Upper lobe of left lung (tissue), 4 donors: ENCODE data around the gene ARHGAP23.
"Not testable (repeated sequence)": the region's sequence is repeated elsewhere in the genome, so short reads cannot be mapped to it uniquely, and the experiment has no call there.

ENCODE experiments used
- POLR2A ChIP-seq, 4 donors: fragments of 450-650 bp; IDR thresholded peaks; one replicate each; pipeline ENCODE4 v1.5.1; 2016 to 2017; ENCODE audit warnings: antibody characterized with exemption in 4 of 4, mild to moderate bottlenecking in 2 of 4
- POLR2AphosphoS5 ChIP-seq, 2 donors: sonication (generic); formaldehyde crosslinking; IDR thresholded peaks; one replicate each; pipeline ENCODE4 v1.5.1; 2017; ENCODE audit warnings: antibody characterized with exemption in 2 of 2
- TF ChIP-seq, protein P1 (sequence below), 6 experiments: fragments of 450-650 bp in 4 of 6; fragments of 200-600 bp in 2 of 6; sonication (generic) in 2 of 6; IDR thresholded peaks; one replicate each; pipeline ENCODE4 v1.5.1; 2016 to 2019; ENCODE audit warnings: antibody characterized with exemption in 6 of 6

DNA sequence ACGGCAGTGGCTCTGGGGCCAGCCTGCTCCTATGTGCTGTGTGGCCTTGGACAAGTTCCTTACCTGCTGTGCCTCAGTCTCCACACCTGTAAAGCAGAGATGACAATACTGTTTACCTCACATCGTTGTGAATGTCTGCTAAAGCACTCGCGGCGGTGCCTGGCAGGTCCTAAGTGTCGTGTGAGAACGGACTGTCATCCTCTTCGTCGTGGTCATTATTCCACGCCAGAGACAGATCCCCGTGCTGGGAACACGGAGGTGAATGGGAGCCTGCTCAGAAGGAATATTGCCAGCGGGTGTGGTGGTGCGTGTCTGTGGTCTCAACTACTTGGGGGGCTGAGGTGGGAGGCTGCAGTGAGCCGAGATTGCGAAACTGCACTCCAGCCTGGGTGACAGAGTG, 65.9 kb downstream of the ARHGAP23 start:
- TF ChIP-seq, protein P1, sequence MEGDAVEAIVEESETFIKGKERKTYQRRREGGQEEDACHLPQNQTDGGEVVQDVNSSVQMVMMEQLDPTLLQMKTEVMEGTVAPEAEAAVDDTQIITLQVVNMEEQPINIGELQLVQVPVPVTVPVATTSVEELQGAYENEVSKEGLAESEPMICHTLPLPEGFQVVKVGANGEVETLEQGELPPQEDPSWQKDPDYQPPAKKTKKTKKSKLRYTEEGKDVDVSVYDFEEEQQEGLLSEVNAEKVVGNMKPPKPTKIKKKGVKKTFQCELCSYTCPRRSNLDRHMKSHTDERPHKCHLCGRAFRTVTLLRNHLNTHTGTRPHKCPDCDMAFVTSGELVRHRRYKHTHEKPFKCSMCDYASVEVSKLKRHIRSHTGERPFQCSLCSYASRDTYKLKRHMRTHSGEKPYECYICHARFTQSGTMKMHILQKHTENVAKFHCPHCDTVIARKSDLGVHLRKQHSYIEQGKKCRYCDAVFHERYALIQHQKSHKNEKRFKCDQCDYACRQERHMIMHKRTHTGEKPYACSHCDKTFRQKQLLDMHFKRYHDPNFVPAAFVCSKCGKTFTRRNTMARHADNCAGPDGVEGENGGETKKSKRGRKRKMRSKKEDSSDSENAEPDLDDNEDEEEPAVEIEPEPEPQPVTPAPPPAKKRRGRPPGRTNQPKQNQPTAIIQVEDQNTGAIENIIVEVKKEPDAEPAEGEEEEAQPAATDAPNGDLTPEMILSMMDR (IDR thresholded peaks at IDR 0.05): not testable (repeated sequence)
- not testable (repeated sequence) for TF ChIP-seq POLR2A, POLR2AphosphoS5 (IDR thresholded peaks at IDR 0.05)
